ENCODE measurements around the gene PCDHGB4.
A peak's percentile ranks its signal among the peaks of the same experiment; 100 is the strongest.
"Not testable (repeated sequence)": the region's sequence is repeated elsewhere in the genome, so short reads cannot be mapped to it uniquely, and the experiment has no call there.

The PCDHGB4 gene

GRCh38 chr5:141369994-141370848 is 17.3 kb upstream of the PCDHGB4 start, which contains the start of gene PCDHGB3:
TSS of gene PCDHGB3 (plus strand) at chr5:141370242. CDS start at chr5:141370395, 153 bp downstream.
- peak; percentile 65 for DNase-seq

GRCh38 chr5:141371572-141372475 is 15.7 kb upstream of the PCDHGB4 start:
- no peak for DNase-seq

- peak; percentile 60 for DNase-seq
Observed at GRCh38 chr5:141373673-141374317, 13.7 kb upstream of the PCDHGB4 start, which contains the start of gene PCDHGA6. TSS of gene PCDHGA6 (plus strand) at chr5:141373891. CDS start at chr5:141374084, 193 bp downstream.

- DNase-seq: no peak
Observed at GRCh38 chr5:141374627-141375026, 12.9 kb upstream of the PCDHGB4 start.

- not testable (repeated sequence) for DNase-seq
Observed at GRCh38 chr5:141375444-141376155, 11.9 kb upstream of the PCDHGB4 start.

- DNase-seq: peak; percentile 58
Observed at GRCh38 chr5:141382469-141383294, 4.8 kb upstream of the PCDHGB4 start, which contains the start of gene PCDHGA7. TSS of gene PCDHGA7 (plus strand) at chr5:141382742. CDS start at chr5:141382900, 158 bp downstream.

- no peak for DNase-seq
Observed at GRCh38 chr5:141383345-141383744, 4.2 kb upstream of the PCDHGB4 start.

GRCh38 chr5:141384471-141385267 is 2.8 kb upstream of the PCDHGB4 start:
- DNase-seq: no peak

- DNase-seq: no peak
Observed at GRCh38 chr5:141388661-141389060, 1.2 kb downstream of the PCDHGB4 start.

GRCh38 chr5:141389153-141390042 is 1.9 kb downstream of the PCDHGB4 start:
- no peak for DNase-seq

GRCh38 chr5:141392429-141393198 is 5.1 kb downstream of the PCDHGB4 start, which contains the start of gene PCDHGA8:
TSS of gene PCDHGA8 (plus strand) at chr5:141392633. CDS start at chr5:141392814, 181 bp downstream.
- DNase-seq: peak; percentile 39

GRCh38 chr5:141393267-141393666 is 5.8 kb downstream of the PCDHGB4 start:
- DNase-seq: no peak

- not testable (repeated sequence) for DNase-seq
Observed at GRCh38 chr5:141394401-141395187, 7.1 kb downstream of the PCDHGB4 start.

GRCh38 chr5:141397756-141398551 is 10.5 kb downstream of the PCDHGB4 start, which contains the start of gene PCDHGB5:
TSS of gene PCDHGB5 (plus strand) at chr5:141397947. CDS start at chr5:141398128, 181 bp downstream.
- DNase-seq: peak; percentile 67

GRCh38 chr5:141398608-141399007 is 11.1 kb downstream of the PCDHGB4 start:
- no peak for DNase-seq

GRCh38 chr5:141399555-141400258 is 12.2 kb downstream of the PCDHGB4 start:
- DNase-seq: no peak

All from DMS53 (cell line).